GM06990 (cell line): Measurements from ENCODE around the gene MEGF11.

Source experiments
- DNase-seq: peaks from one replicate; pipeline ENCODE4 v3.0.0-alpha.2; 2011; ENCODE audit not compliant: insufficient read length; ENCODE audit errors: extremely low read depth
- H3K27me3 ChIP-seq: replicated peaks from 2 replicates; pipeline ENCODE4 v1.6.0; 2011; ENCODE audit warnings: low read length; ENCODE audit not compliant: control insufficient read depth, insufficient read depth
- H3K36me3 ChIP-seq: 2 replicates; pipeline ENCODE4 v1.5.1; 2011; ENCODE audit warnings: low read length; ENCODE audit not compliant: control insufficient read depth, insufficient read depth
- H3K4me3 ChIP-seq: replicated peaks from 2 replicates; pipeline ENCODE4 v1.5.1; 2011; ENCODE audit warnings: low read depth, mild to moderate bottlenecking, control low read depth, low read length
- TF ChIP-seq, protein P1 (sequence below): IDR thresholded peaks from 2 replicates; pipeline ENCODE4 v1.5.1; 2011; ENCODE audit warnings: low read length, control low read depth, mild to moderate bottlenecking, inconsistent platforms; ENCODE audit not compliant: insufficient read depth, poor library complexity, severe bottlenecking

MEGF11 gene

GRCh38 chr15:66117841-66118240, 135.7 kb downstream of the MEGF11 start:
- H3K27me3 ChIP-seq, result no peaks in the 10 kb centered on the region; the same call in 1 of the 2 replicates
- H3K36me3 ChIP-seq, result no peaks in the 10 kb centered on the region
- DNase-seq, result no peak
- TF ChIP-seq, protein P1, sequence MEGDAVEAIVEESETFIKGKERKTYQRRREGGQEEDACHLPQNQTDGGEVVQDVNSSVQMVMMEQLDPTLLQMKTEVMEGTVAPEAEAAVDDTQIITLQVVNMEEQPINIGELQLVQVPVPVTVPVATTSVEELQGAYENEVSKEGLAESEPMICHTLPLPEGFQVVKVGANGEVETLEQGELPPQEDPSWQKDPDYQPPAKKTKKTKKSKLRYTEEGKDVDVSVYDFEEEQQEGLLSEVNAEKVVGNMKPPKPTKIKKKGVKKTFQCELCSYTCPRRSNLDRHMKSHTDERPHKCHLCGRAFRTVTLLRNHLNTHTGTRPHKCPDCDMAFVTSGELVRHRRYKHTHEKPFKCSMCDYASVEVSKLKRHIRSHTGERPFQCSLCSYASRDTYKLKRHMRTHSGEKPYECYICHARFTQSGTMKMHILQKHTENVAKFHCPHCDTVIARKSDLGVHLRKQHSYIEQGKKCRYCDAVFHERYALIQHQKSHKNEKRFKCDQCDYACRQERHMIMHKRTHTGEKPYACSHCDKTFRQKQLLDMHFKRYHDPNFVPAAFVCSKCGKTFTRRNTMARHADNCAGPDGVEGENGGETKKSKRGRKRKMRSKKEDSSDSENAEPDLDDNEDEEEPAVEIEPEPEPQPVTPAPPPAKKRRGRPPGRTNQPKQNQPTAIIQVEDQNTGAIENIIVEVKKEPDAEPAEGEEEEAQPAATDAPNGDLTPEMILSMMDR, result no peak
- no peak overlapping the region for H3K4me3 ChIP-seq

DNA sequence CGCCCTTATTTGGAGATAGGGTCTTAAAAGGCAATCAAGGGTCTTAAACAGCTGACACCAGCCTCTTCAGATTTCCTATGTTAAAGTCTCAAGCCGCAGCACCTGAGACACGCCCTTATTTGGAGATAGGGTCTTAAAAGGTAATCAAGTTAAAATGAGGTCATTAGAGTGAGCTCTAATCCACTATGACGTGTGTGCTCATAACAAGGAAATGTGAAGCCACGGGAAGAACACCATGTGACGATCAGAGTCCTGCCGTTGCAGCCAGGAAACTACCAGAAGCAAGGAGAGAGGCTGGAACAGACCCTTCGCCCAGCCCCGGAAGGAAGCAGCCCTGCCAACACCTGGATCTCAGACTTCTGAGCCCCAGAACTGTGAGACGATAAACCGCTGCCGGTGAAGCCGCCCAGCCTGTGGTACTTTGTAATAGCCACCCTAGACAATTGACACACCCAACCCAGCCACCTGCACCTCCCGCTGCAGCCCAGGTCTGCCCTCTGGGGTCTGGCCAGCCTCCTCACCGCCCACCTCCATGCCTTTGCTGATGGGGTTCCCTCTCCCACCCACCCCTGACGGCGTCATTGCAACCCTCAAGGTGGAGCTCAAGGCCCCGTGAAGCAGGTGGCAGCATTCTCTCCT, 137.9 kb downstream of the MEGF11 start:
- no peaks in the 10 kb centered on the region for H3K36me3 ChIP-seq
- TF ChIP-seq, protein P1, result no peak
- no peak for DNase-seq
- no peak overlapping the region for H3K4me3 ChIP-seq
- no peaks in the 10 kb centered on the region; the same call in 1 of the 2 replicates for H3K27me3 ChIP-seq

GRCh38 chr15:66114863-66115425, 138.6 kb downstream of the MEGF11 start:
- DNase-seq, result no peak
- TF ChIP-seq, protein P1, result no peak
- no peaks in the 10 kb centered on the region for H3K36me3 ChIP-seq
- no peak overlapping the region for H3K4me3 ChIP-seq
- H3K27me3 ChIP-seq, result no peaks in the 10 kb centered on the region; the same call in 1 of the 2 replicates

DNA sequence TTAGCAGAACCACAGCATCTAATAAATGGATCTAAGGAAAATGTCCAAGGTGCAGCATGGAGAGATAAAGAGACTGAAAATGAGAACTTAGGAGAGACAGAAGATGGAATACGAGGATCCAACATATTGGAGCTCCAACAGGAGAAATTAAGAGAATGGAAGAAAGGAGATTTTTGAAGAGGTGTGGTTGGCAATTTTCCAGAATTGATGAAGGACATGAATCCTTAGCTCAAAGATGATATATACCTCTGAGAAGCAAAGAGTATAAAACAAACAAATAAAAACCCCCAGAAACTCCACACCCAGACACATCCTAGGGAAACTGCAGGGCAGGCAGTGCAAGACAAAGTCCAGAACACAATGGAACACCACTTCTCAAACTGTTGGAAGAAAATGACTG, 141.2 kb downstream of the MEGF11 start:
- H3K36me3 ChIP-seq, result no peaks in the 10 kb centered on the region
- no peak for DNase-seq
- TF ChIP-seq, protein P1, result no peak
- no peaks in the 10 kb centered on the region; the same call in none of the 2 replicates for H3K27me3 ChIP-seq
- no peak overlapping the region for H3K4me3 ChIP-seq

DNA sequence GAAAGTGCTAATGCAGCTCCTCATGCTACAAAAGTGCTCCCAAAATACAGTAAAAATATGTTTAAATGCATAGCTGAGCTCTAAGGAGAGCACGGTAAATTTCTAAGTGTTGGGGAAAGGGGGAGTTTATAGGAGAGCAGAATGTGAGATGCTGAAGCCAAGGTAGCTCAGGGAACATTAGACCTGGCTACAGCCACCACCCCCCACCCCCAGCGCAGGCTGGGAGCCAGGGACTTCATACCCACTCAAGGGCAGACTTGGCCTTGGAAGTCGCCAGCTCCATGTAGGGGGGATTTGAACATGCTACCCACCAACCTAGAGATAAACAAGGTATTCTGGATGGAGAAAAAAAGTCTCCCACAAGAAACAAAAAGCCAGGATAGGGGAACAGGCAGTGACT, 142.2 kb downstream of the MEGF11 start:
- H3K4me3 ChIP-seq, result no peak overlapping the region
- no peaks in the 10 kb centered on the region; the same call in none of the 2 replicates for H3K27me3 ChIP-seq
- no peaks in the 10 kb centered on the region for H3K36me3 ChIP-seq
- DNase-seq, result no peak
- TF ChIP-seq, protein P1, result no peak
